HG03095 (cell line): Measurements from ENCODE around the gene CCL3.

Experiments used
- ATAC-seq: cut with Tn5 transposase; IDR thresholded peaks from one replicate; pipeline ENCODE4 v1.9.1; 2021; ENCODE audit warnings: moderate library complexity; ENCODE audit not compliant: unreplicated experiment

Gene CCL3

DNA sequence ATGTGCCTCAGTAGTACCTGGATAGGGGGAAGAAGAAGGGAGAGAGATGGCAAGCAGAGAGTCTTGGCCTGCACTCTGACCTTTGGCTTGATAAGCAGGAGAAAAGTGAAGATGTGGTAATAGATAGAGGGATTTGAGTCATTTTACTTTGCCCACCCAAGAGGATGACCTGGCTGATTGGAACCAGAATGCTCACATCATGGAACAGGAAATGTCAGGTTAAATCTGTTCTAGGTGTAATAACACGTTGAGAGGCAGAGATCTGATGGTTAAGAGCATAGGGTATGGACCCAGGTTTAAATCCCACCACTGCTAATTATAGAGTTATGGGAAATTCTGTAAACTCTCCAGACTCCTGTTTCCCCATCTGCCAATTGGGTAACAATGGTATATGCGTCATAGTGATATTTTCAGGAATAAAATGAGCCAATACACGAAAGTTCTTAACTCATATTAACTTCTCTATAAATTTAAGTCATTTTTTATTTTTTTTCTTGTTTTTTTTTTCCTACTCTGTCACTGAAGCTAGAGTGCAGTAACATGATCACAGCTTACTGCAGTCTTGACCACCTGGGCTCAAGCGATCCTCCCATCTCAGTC lies 33.9 kb downstream of the CCL3 start:
- no peak for ATAC-seq

DNA sequence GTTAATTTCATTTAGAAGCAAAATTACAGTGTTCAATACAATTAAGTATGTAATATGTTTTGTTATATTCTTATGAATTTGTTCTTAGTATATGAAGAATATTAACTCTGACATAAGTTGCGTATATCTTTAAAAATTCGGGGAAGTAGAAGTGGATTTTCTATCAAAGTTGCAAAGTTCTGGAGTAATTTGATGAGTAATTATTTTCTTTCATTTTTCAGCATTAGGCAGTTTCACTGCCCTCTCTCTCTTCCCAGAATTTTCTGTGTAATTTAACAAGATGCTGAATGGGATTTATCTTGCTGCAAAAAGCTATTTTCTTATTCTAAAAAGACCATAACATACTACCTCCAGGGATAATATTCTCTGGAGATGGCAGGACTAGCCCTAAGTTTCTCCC lies 34.8 kb downstream of the CCL3 start:
- no peak for ATAC-seq

DNA sequence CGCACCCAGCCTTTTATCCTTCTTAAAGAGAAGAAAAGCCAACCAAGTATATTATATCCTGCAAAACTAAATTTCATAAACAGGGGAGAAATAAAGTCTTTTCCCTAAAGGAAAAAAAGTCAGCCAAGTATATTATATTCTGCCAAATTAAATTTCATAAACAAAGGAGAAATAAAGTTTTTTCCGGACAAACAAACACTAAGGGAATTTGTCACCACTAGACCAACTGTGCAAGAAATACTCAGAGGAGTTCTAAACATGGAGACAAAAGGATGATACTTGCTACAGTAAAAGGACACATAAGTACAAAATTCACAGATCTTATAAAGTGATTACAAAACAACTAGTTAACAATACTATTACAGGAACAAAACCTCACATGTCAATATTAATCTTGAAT lies 40.3 kb downstream of the CCL3 start:
- ATAC-seq: no peak

DNA sequence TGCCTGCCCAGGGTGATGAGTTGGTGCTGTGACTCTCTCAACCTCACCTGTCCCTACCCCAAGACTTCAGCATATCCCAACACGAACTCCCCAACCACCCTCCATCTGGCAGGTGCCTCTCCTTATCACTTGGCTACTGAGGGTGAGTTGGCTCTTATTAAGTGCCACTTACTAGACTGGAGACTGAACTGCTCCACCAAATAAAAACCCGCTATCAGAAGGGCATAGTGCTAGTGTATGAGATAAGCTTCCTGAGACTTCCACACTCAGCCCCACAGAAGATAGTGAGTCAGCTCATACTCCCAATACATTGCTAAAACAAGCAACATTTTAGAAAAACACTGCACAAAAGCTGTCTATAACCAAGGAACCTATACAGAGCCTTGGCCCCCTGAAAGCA lies 41.9 kb downstream of the CCL3 start:
- no peak for ATAC-seq
